ENCODE results near the gene CEP164.

GRCh38 chr11:117290809-117291396, 36.8 kb upstream of the CEP164 start, which contains the start of gene BACE1-AS:
- TF ChIP-seq CTCF (IDR thresholded peaks at IDR 0.05 in 4 of 5, conservative IDR thresholded peaks at IDR 0.05 in 1 of 5) (no peak), POLR2A (IDR thresholded peaks at IDR 0.05) (no peak)

Data from gastrocnemius medialis (tissue), 4 donors.